GM10847 (cell line): ENCODE measurements around the gene OSBPL1A.

ENCODE experiments used
- POLR2A ChIP-seq: IDR thresholded peaks from 2 replicates; pipeline ENCODE4 v1.6.1; 2011; ENCODE audit not compliant: insufficient read length; ENCODE audit errors: extremely low read depth

The OSBPL1A gene

GRCh38 chr18:24296276-24296675 is 101.3 kb downstream of the OSBPL1A start:
- TF ChIP-seq POLR2A: no peak

- no peak for TF ChIP-seq POLR2A
Measured at GRCh38 chr18:24293254-24293653, 104.4 kb downstream of the OSBPL1A start.

GRCh38 chr18:24278591-24278990 is 119.0 kb downstream of the OSBPL1A start:
- no peak for TF ChIP-seq POLR2A

GRCh38 chr18:24277516-24278195 is 120.0 kb downstream of the OSBPL1A start:
- TF ChIP-seq POLR2A: no peak

GRCh38 chr18:24276994-24277393 is 120.6 kb downstream of the OSBPL1A start:
- no peak for TF ChIP-seq POLR2A

GRCh38 chr18:24274837-24275236 is 122.8 kb downstream of the OSBPL1A start:
- TF ChIP-seq POLR2A: no peak

- no peak for TF ChIP-seq POLR2A
Measured at GRCh38 chr18:24273596-24273995, 124.0 kb downstream of the OSBPL1A start.

- no peak for TF ChIP-seq POLR2A
Measured at GRCh38 chr18:24272229-24272525, 125.4 kb downstream of the OSBPL1A start.

GRCh38 chr18:24271381-24272228 is 126.0 kb downstream of the OSBPL1A start:
- TF ChIP-seq POLR2A: no peak

GRCh38 chr18:24270937-24271380 is 126.7 kb downstream of the OSBPL1A start:
- no peak for TF ChIP-seq POLR2A

- TF ChIP-seq POLR2A: no peak
Measured at GRCh38 chr18:24270358-24270936, 127.2 kb downstream of the OSBPL1A start.

- no peak for TF ChIP-seq POLR2A
Measured at GRCh38 chr18:24268784-24269550, 128.7 kb downstream of the OSBPL1A start.

GRCh38 chr18:24267878-24268277 is 129.7 kb downstream of the OSBPL1A start:
- no peak for TF ChIP-seq POLR2A

GRCh38 chr18:24266131-24266530 is 131.5 kb downstream of the OSBPL1A start:
- no peak for TF ChIP-seq POLR2A

GRCh38 chr18:24265502-24266064 is 132.0 kb downstream of the OSBPL1A start:
- no peak for TF ChIP-seq POLR2A

GRCh38 chr18:24263050-24263449 is 134.6 kb downstream of the OSBPL1A start:
- TF ChIP-seq POLR2A: no peak

- no peak for TF ChIP-seq POLR2A
Measured at GRCh38 chr18:24262087-24262486, 135.5 kb downstream of the OSBPL1A start.
